Colonic mucosa (tissue), 4 donors: ENCODE data around the gene ZDHHC20. TPM values are rescaled to one million over a fixed set of nuclear protein-coding genes. Genes with fewer than 3 reads are reported as not detected.

ENCODE experiments used
- DNase-seq: peaks from one replicate; pipeline ENCODE4 v3.0.0-alpha.2; 2020
- H3K27ac ChIP-seq: fragments of 200-600 bp; one replicate; pipeline ENCODE4 v1.8.0; 2021
- H3K27me3 ChIP-seq: fragments of 200-600 bp; one replicate; pipeline ENCODE4 v1.8.0; 2021
- H3K36me3 ChIP-seq: fragments of 200-600 bp; one replicate; pipeline ENCODE4 v1.8.0; 2021
- H3K4me1 ChIP-seq: fragments of 200-600 bp; one replicate; pipeline ENCODE4 v1.8.0; 2021; ENCODE audit warnings: mild to moderate bottlenecking
- H3K4me3 ChIP-seq: fragments of 200-600 bp; one replicate; pipeline ENCODE4 v1.8.0; 2021
- H3K9ac ChIP-seq, 2 donors: one replicate each; pipeline ENCODE4 v1.7.0; 2013; ENCODE audit warnings: control low read depth in 2 of 2, low read depth in 2 of 2, low read length in 2 of 2
- H3K9me3 ChIP-seq: fragments of 200-600 bp; one replicate; pipeline ENCODE4 v1.8.0; 2021
- CTCF ChIP-seq: fragments of 200-600 bp; IDR thresholded peaks from one replicate; pipeline ENCODE4 v1.8.0; 2022; ENCODE audit warnings: antibody characterized with exemption, mild to moderate bottlenecking
- intact Hi-C: fragments of 100-400 bp; cut with DNase I; formaldehyde crosslinking; loops from one replicate; pipeline ENCODE4 v1.14.1; 2022
- total RNA-seq, 2 donors: library from RNA; stranded (reverse); fragmentation: NEBNext Ultra II Directional in 1 of 2; extraction: Animal tissue kit (Norgen Biotek cat#: 25700) in 1 of 2; gene quantifications; one replicate each; pipeline ENCODE4 v1.2.1, GENCODE V29; 2021
- donor health status: healthy.
- donor health status: DM: no; HTN: no; CAD: no.
- donor health status: DM: no; HTN: no; CAD: no.

The ZDHHC20 gene
- total RNA-seq, 2 donors from 2014 or later, result 74.0 to 111 TPM

GRCh38 chr13:21341637-21342422, 117.3 kb downstream of the ZDHHC20 start:
- H3K36me3 ChIP-seq, result no peaks in the 10 kb centered on the region
- no peak overlapping the region for H3K4me3 ChIP-seq
- DNase-seq, result no peak
- no peaks in the 10 kb centered on the region for H3K9me3 ChIP-seq
- intact Hi-C loops, result no loop called here
- no peak overlapping the region for H3K27ac ChIP-seq
- no peaks in the 10 kb centered on the region for H3K4me1 ChIP-seq
- H3K27me3 ChIP-seq, result no peaks in the 10 kb centered on the region
- no peak for TF ChIP-seq CTCF
- no peak overlapping the region for H3K9ac ChIP-seq

GRCh38 chr13:21338639-21339278, 120.3 kb downstream of the ZDHHC20 start:
- Histone ChIP-seq H3K27ac (no peak overlapping the region), H3K9ac (no peak overlapping the region), H3K27me3 (no peaks in the 10 kb centered on the region), H3K4me1 (no peaks in the 10 kb centered on the region), H3K36me3 (no peaks in the 10 kb centered on the region), H3K4me3 (no peak overlapping the region), H3K9me3 (no peaks in the 10 kb centered on the region)
- TF ChIP-seq CTCF, result no peak
- intact Hi-C loops, result no loop called here
- no peak for DNase-seq

GRCh38 chr13:21338156-21338555, 120.9 kb downstream of the ZDHHC20 start:
- no peak for DNase-seq
- Histone ChIP-seq H3K4me1 (no peaks in the 10 kb centered on the region), H3K27ac (no peak overlapping the region), H3K4me3 (no peak overlapping the region), H3K27me3 (no peaks in the 10 kb centered on the region), H3K9me3 (no peaks in the 10 kb centered on the region), H3K9ac (no peak overlapping the region), H3K36me3 (no peaks in the 10 kb centered on the region)
- intact Hi-C loops, result no loop called here
- no peak for TF ChIP-seq CTCF

GRCh38 chr13:21336609-21337349, 122.3 kb downstream of the ZDHHC20 start:
- H3K27me3 ChIP-seq, result no peaks in the 10 kb centered on the region
- intact Hi-C loops, result no loop called here
- H3K4me1 ChIP-seq, result no peaks in the 10 kb centered on the region
- no peak overlapping the region for H3K9ac ChIP-seq
- H3K36me3 ChIP-seq, result no peaks in the 10 kb centered on the region
- H3K4me3 ChIP-seq, result no peak overlapping the region
- DNase-seq, result no peak
- no peak overlapping the region for H3K27ac ChIP-seq
- no peak for TF ChIP-seq CTCF
- H3K9me3 ChIP-seq, result no peaks in the 10 kb centered on the region

GRCh38 chr13:21333186-21333585, 125.9 kb downstream of the ZDHHC20 start:
- TF ChIP-seq CTCF, result no peak
- no peak for DNase-seq
- H3K9me3 ChIP-seq, result no peaks in the 10 kb centered on the region
- no peaks in the 10 kb centered on the region for H3K4me1 ChIP-seq
- H3K27ac ChIP-seq, result no peak overlapping the region
- H3K27me3 ChIP-seq, result no peaks in the 10 kb centered on the region
- H3K4me3 ChIP-seq, result no peak overlapping the region
- intact Hi-C loops, result no loop called here
- H3K9ac ChIP-seq, result no peak overlapping the region
- H3K36me3 ChIP-seq, result no peaks in the 10 kb centered on the region
